ENCODE measurements around the gene BSPH1. TPM values are rescaled to one million over a fixed set of nuclear protein-coding genes. Genes with fewer than 3 reads are reported as not detected.
"Not testable (repeated sequence)": the region's sequence is repeated elsewhere in the genome, so short reads cannot be mapped to it uniquely, and the experiment has no call there.

BSPH1 gene
- total RNA-seq, 2 experiments from 2014 or later, result not detected

- H3K27ac Mint-ChIP-seq, result no peak overlapping the region
- CTCF ChIA-PET, result no interaction called here
- no peaks in the 10 kb centered on the region for H3K4me1 Mint-ChIP-seq
- no peaks in the 10 kb centered on the region for H3K9me3 Mint-ChIP-seq (ENCODE audit: low read depth)
- no peaks in the 10 kb centered on the region for H3K36me3 Mint-ChIP-seq
- DNase-seq (no peak), ATAC-seq (no peak)
- peaks cover 14% of the 10 kb centered on the region for H3K27me3 Mint-ChIP-seq
- H3K4me3 Mint-ChIP-seq, result no peak overlapping the region
Measured at GRCh38 chr19:47996230-47996727, 4.3 kb upstream of the BSPH1 start.

GRCh38 chr19:47994209-47994802, 2.3 kb upstream of the BSPH1 start, which contains the start of gene ELSPBP1:
TSS of gene ELSPBP1 (plus strand) at chr19:47994632. CDS start at chr19:48008668, 14,036 bp downstream.
- no peaks in the 10 kb centered on the region for H3K36me3 Mint-ChIP-seq
- no peak for ATAC-seq
- CTCF ChIA-PET, result no interaction called here
- H3K9me3 Mint-ChIP-seq (ENCODE audit: low read depth), result no peaks in the 10 kb centered on the region
- no peak within 1 kb of the TSS for H3K27ac Mint-ChIP-seq
- H3K4me1 Mint-ChIP-seq, result no peaks in the 10 kb centered on the region
- H3K27me3 Mint-ChIP-seq, result peaks cover 20% of the 10 kb centered on the region
- H3K4me3 Mint-ChIP-seq, result no peak within 1 kb of the TSS
- DNase-seq, result no peak

DNA sequence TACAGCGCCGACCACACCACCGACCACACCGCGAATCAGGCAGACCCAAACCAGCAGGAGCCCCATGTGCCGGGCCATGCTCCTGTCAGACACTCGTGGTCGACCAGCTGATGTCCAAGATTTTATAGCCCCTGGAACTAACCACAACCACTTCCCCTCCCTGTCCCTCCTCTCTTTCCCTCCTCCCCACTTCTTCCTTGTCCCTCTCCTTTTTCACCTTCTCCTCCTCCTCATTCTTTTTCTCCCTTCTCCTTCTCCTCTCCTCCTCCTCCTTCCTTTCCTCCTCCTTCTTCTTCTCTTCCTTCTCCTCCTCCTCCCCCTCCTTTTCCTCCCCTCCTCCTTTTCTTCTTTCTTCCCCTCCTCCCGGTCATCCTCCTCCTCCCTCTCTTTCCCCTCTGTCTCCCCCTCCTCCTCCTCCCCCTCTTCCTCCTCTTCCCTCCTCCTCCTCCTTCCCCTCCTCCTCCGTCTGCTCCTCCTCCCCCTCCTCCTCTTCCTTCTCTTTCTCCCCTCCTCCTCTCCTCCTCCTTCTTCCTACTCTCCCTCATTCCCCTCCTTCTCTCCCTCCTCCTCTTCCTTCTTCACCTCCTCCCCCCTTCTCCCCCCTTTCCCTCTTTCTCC, 670 bp downstream of the BSPH1 start:
- H3K4me1 Mint-ChIP-seq, result no peaks in the 10 kb centered on the region
- H3K27me3 Mint-ChIP-seq, result peaks cover 18% of the 10 kb centered on the region
- no peak overlapping the region for H3K27ac Mint-ChIP-seq
- no peak overlapping the region for H3K4me3 Mint-ChIP-seq
- no peak for ATAC-seq
- no peaks in the 10 kb centered on the region for H3K9me3 Mint-ChIP-seq (ENCODE audit: low read depth)
- no peaks in the 10 kb centered on the region for H3K36me3 Mint-ChIP-seq
- no peak for DNase-seq
- CTCF ChIA-PET, result interaction anchor here (1.0 kb wide), 1 partner anchor 116 kb away, joined by 3 read pairs; no protein-coding TSS in a partner anchor

DNA sequence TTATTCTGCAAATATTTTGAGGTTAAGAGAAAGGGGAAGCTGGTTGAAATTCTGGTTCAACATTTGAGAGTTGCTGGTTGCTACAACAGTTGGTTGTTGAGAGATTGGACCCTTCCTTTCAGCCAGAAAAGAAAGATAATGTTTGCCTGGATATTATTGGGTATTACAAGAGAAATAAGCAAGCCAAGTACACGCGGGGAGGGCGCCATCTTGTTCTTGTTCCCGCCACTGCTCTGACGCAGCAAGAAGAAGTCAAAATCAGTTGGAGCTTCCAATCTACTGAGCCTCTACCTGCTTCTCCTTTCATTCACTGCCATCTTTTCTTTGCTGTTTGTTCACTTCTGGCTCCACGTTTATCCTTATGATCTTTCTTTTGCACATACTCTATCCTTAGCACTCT, 18.4 kb downstream of the BSPH1 start:
- H3K27me3 Mint-ChIP-seq, result peaks cover 14% of the 10 kb centered on the region
- H3K9me3 Mint-ChIP-seq (ENCODE audit: low read depth), result no peaks in the 10 kb centered on the region
- no peaks in the 10 kb centered on the region for H3K36me3 Mint-ChIP-seq

DNA sequence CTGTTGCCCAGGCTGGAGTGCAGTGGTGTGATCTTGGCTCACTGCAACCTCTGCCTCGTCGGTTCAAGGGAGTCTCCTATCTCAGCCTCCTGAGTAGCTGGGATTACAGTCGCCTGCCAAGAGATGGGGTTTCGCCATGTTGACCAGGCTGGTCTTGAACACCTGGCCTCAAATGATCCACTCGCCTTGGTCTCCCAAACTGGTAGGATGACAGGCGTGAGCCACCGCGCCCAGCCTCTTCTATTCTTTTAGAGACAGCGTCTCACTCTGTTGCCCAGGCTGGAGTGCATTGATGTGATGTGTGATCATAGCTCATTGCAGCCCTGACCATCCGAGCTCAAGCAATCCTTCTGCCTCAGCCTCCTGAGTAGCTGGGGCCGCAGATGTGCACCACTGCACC, 36.0 kb downstream of the BSPH1 start:
- H3K27ac Mint-ChIP-seq; CTCF ChIA-PET; H3K9me3 Mint-ChIP-seq (ENCODE audit: low read depth); H3K27me3 Mint-ChIP-seq; ATAC-seq; H3K36me3 Mint-ChIP-seq; H3K4me3 Mint-ChIP-seq; DNase-seq; H3K4me1 Mint-ChIP-seq: not testable (repeated sequence)

More for the DNA sequence above, 18.4 kb downstream of the BSPH1 start:
- DNase-seq (no peak), ATAC-seq (no peak)
- H3K4me1 Mint-ChIP-seq, result no peaks in the 10 kb centered on the region
- H3K4me3 Mint-ChIP-seq, result no peak overlapping the region
- CTCF ChIA-PET, result interaction anchor here (0.9 kb wide), 1 partner anchor 130 kb away, joined by 3 read pairs; no protein-coding TSS in a partner anchor
- no peak overlapping the region for H3K27ac Mint-ChIP-seq

DNA sequence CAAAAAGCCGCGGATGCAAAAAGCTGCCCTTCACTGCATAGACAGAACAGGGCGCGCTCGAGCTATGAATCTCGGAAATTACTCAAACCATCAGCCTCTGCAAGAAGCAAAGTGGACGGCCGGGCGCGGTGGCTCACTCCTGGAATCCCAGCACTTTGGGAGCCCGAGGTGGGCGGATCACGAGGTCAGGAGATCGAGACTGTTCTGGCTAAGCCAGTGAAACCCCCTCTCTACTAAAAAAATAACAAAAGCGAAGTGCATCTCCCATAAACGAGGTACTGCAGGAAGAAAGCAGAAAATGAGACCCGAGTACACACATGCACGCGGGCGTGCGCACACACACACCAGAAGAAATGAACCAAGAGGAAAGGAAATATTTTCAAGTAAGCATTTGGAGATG, 39.8 kb downstream of the BSPH1 start:
- H3K36me3 Mint-ChIP-seq; CTCF ChIA-PET; H3K4me3 Mint-ChIP-seq; H3K9me3 Mint-ChIP-seq (ENCODE audit: low read depth); H3K4me1 Mint-ChIP-seq; H3K27me3 Mint-ChIP-seq; H3K27ac Mint-ChIP-seq; ATAC-seq; DNase-seq: not testable (repeated sequence)

- H3K27me3 Mint-ChIP-seq, CTCF ChIA-PET: not testable (repeated sequence)
- DNase-seq, result peak; percentile 50
Measured at GRCh38 chr19:47949852-47950521, 42.0 kb downstream of the BSPH1 start.

GRCh38 chr19:47928581-47928980, 63.4 kb downstream of the BSPH1 start:
- H3K9me3 Mint-ChIP-seq (ENCODE audit: low read depth); DNase-seq; CTCF ChIA-PET; H3K27ac Mint-ChIP-seq; H3K36me3 Mint-ChIP-seq; H3K4me3 Mint-ChIP-seq; ATAC-seq; H3K4me1 Mint-ChIP-seq; H3K27me3 Mint-ChIP-seq: not testable (repeated sequence)

More at GRCh38 chr19:47949852-47950521, 42.0 kb downstream of the BSPH1 start:
- ATAC-seq; H3K27ac Mint-ChIP-seq; H3K4me1 Mint-ChIP-seq; H3K4me3 Mint-ChIP-seq; H3K9me3 Mint-ChIP-seq (ENCODE audit: low read depth); H3K36me3 Mint-ChIP-seq: not testable (repeated sequence)

DNA sequence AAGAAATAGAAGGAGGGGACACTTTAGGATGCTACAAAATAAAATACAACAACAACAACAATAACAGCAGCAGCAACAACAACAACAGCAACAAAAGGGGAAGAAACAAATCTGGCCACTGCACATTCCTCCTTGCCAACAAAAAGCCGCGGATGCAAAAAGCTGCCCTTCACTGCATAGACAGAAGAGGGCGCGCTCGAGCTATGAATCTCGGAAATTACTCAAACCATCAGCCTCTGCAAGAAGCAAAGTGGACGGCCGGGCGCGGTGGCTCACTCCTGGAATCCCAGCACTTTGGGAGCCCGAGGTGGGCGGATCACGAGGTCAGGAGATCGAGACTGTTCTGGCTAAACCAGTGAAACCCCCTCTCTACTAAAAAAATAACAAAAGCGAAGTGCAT, 71.9 kb downstream of the BSPH1 start:
- not testable (repeated sequence) for H3K9me3 Mint-ChIP-seq (ENCODE audit: low read depth); ATAC-seq

More for the DNA sequence above, 71.9 kb downstream of the BSPH1 start:
- H3K27ac Mint-ChIP-seq, H3K4me1 Mint-ChIP-seq, H3K27me3 Mint-ChIP-seq, H3K36me3 Mint-ChIP-seq, CTCF ChIA-PET, H3K4me3 Mint-ChIP-seq, DNase-seq: not testable (repeated sequence)

Other genes starting within 250 kb of the BSPH1 start
- gene NOP53, start 246.6 kb downstream of the BSPH1 start, total RNA-seq, result 100 to 1,000 TPM; 225 to 227 TPM
- 100 to 1,000 TPM in 1 of 2 experiments, 10 to 100 TPM in 1; 94.2 to 133 TPM for gene SELENOW, start 213.5 kb downstream of the BSPH1 start, total RNA-seq
- not detected for gene TPRX1, start 187.6 kb downstream of the BSPH1 start, total RNA-seq
- gene CRX, start 170.2 kb downstream of the BSPH1 start, total RNA-seq, result not detected
- not detected for gene TPRX2, start 132.9 kb downstream of the BSPH1 start, total RNA-seq
- gene SULT2A1, start 105.9 kb downstream of the BSPH1 start, total RNA-seq, result not detected
- gene ELSPBP1, start 2.5 kb upstream of the BSPH1 start, total RNA-seq, result not detected
- not detected for gene CABP5, start 51.9 kb upstream of the BSPH1 start, total RNA-seq
- 1 to 10 TPM in 1 of 2 experiments, under 1 TPM in 1; 0.82 to 2.1 TPM for gene PLA2G4C, start 118.6 kb upstream of the BSPH1 start, total RNA-seq
- 100 to 1,000 TPM; 157 to 221 TPM for gene LIG1, start 178.2 kb upstream of the BSPH1 start, total RNA-seq
- 10 to 100 TPM; 12.3 to 13.1 TPM for gene ZSWIM9, start 178.5 kb upstream of the BSPH1 start, total RNA-seq

Data from activated CD8-positive, alpha-beta memory T cell treated with anti-CD3 and anti-CD28 coated beads, Interleukin-2, amount 10 ng/mL, durations not matched to agents 7 days and 5 days (primary cell).